T-helper 2 cell treated with Interferon-gamma antibody and Interleukin-4, amounts not matched to agents 5 μg/mL and 100 μg/mL, for 36 hours (primary cell): ENCODE measurements around the gene CDH23.

Experiments used
- DNase-seq: peaks from one replicate; pipeline ENCODE4 v3.0.0; 2021; ENCODE audit warnings: low spot score
- H3K27ac Mint-ChIP-seq: one replicate; pipeline ENCODE4 v1.8.0; 2021; ENCODE audit warnings: mild to moderate bottlenecking, mixed read lengths
- H3K27me3 Mint-ChIP-seq: one replicate; pipeline ENCODE4 v1.8.0; 2021; ENCODE audit warnings: low read depth, mixed read lengths
- H3K36me3 Mint-ChIP-seq: one replicate; pipeline ENCODE4 v1.8.0; 2021; ENCODE audit warnings: low read depth, mixed read lengths
- H3K4me1 Mint-ChIP-seq: one replicate; pipeline ENCODE4 v1.8.0; 2021; ENCODE audit warnings: low read depth, mixed read lengths
- H3K4me3 Mint-ChIP-seq: one replicate; pipeline ENCODE4 v1.8.0; 2022; ENCODE audit warnings: mild to moderate bottlenecking, moderate library complexity, mixed read lengths
- H3K9me3 Mint-ChIP-seq: one replicate; pipeline ENCODE4 v1.8.0; 2021; ENCODE audit warnings: mixed read lengths

CDH23 gene

GRCh38 chr10:71675295-71675970, 278.7 kb downstream of the CDH23 start:
- no peaks in the 10 kb centered on the region for H3K4me1 Mint-ChIP-seq
- no peaks in the 10 kb centered on the region for H3K9me3 Mint-ChIP-seq
- no peak overlapping the region for H3K4me3 Mint-ChIP-seq
- no peak for DNase-seq
- no peak overlapping the region for H3K27ac Mint-ChIP-seq
- H3K27me3 Mint-ChIP-seq: peaks cover 2% of the 10 kb centered on the region
- H3K36me3 Mint-ChIP-seq: no peaks in the 10 kb centered on the region

GRCh38 chr10:71677261-71677660, 280.5 kb downstream of the CDH23 start:
- no peak for DNase-seq
- no peak overlapping the region for H3K27ac Mint-ChIP-seq
- no peaks in the 10 kb centered on the region for H3K4me1 Mint-ChIP-seq
- H3K4me3 Mint-ChIP-seq: no peak overlapping the region
- no peaks in the 10 kb centered on the region for H3K27me3 Mint-ChIP-seq
- no peaks in the 10 kb centered on the region for H3K36me3 Mint-ChIP-seq
- no peaks in the 10 kb centered on the region for H3K9me3 Mint-ChIP-seq

GRCh38 chr10:71678057-71678805, 281.5 kb downstream of the CDH23 start:
- H3K27ac Mint-ChIP-seq: no peak overlapping the region
- H3K36me3 Mint-ChIP-seq: no peaks in the 10 kb centered on the region
- H3K27me3 Mint-ChIP-seq: peaks cover 2% of the 10 kb centered on the region
- H3K9me3 Mint-ChIP-seq: no peaks in the 10 kb centered on the region
- DNase-seq: no peak
- H3K4me3 Mint-ChIP-seq: no peak overlapping the region
- no peaks in the 10 kb centered on the region for H3K4me1 Mint-ChIP-seq

GRCh38 chr10:71679425-71679824, 282.7 kb downstream of the CDH23 start:
- no peaks in the 10 kb centered on the region for H3K9me3 Mint-ChIP-seq
- no peaks in the 10 kb centered on the region for H3K36me3 Mint-ChIP-seq
- no peak overlapping the region for H3K4me3 Mint-ChIP-seq
- H3K27me3 Mint-ChIP-seq: peaks cover 2% of the 10 kb centered on the region
- H3K4me1 Mint-ChIP-seq: no peaks in the 10 kb centered on the region
- no peak overlapping the region for H3K27ac Mint-ChIP-seq
- DNase-seq: no peak

- no peak overlapping the region for H3K27ac Mint-ChIP-seq
- H3K36me3 Mint-ChIP-seq: no peaks in the 10 kb centered on the region
- no peak for DNase-seq
- H3K9me3 Mint-ChIP-seq: no peaks in the 10 kb centered on the region
- peaks cover 2% of the 10 kb centered on the region for H3K27me3 Mint-ChIP-seq
- H3K4me3 Mint-ChIP-seq: no peak overlapping the region
- H3K4me1 Mint-ChIP-seq: no peaks in the 10 kb centered on the region
Observed at GRCh38 chr10:71681977-71682376, 285.3 kb downstream of the CDH23 start.

GRCh38 chr10:71683301-71683700, 286.6 kb downstream of the CDH23 start:
- Mint-ChIP-seq H3K4me1 (no peaks in the 10 kb centered on the region), H3K9me3 (peaks cover 4% of the 10 kb centered on the region), H3K27me3 (peaks cover 5% of the 10 kb centered on the region), H3K4me3 (no peak overlapping the region), H3K36me3 (peaks cover 3% of the 10 kb centered on the region), H3K27ac (no peak overlapping the region)
- no peak for DNase-seq

- peaks cover 5% of the 10 kb centered on the region for H3K27me3 Mint-ChIP-seq
- peaks cover 3% of the 10 kb centered on the region for H3K36me3 Mint-ChIP-seq
- H3K4me3 Mint-ChIP-seq: no peak overlapping the region
- H3K4me1 Mint-ChIP-seq: no peaks in the 10 kb centered on the region
- DNase-seq: no peak
- H3K9me3 Mint-ChIP-seq: peaks cover 5% of the 10 kb centered on the region
- no peak overlapping the region for H3K27ac Mint-ChIP-seq
Observed at GRCh38 chr10:71684356-71685173, 287.8 kb downstream of the CDH23 start.

- no peak overlapping the region for H3K27ac Mint-ChIP-seq
- no peaks in the 10 kb centered on the region for H3K4me1 Mint-ChIP-seq
- no peak overlapping the region for H3K4me3 Mint-ChIP-seq
- peaks cover 3% of the 10 kb centered on the region for H3K36me3 Mint-ChIP-seq
- peaks cover 5% of the 10 kb centered on the region for H3K27me3 Mint-ChIP-seq
- no peak for DNase-seq
- peaks cover 5% of the 10 kb centered on the region for H3K9me3 Mint-ChIP-seq
Observed at GRCh38 chr10:71685554-71686232, 289.0 kb downstream of the CDH23 start.

- Mint-ChIP-seq H3K27me3 (peaks cover 5% of the 10 kb centered on the region), H3K36me3 (peaks cover 3% of the 10 kb centered on the region), H3K27ac (no peak overlapping the region), H3K4me3 (no peak overlapping the region), H3K9me3 (peaks cover 5% of the 10 kb centered on the region), H3K4me1 (no peaks in the 10 kb centered on the region)
- DNase-seq: no peak
Observed at GRCh38 chr10:71687077-71687476, 290.4 kb downstream of the CDH23 start.

GRCh38 chr10:71687480-71687879, 290.8 kb downstream of the CDH23 start:
- peaks cover 3% of the 10 kb centered on the region for H3K36me3 Mint-ChIP-seq

GRCh38 chr10:71688256-71688655, 291.5 kb downstream of the CDH23 start:
- Mint-ChIP-seq H3K4me3 (no peak overlapping the region), H3K9me3 (peaks cover 5% of the 10 kb centered on the region), H3K36me3 (peaks cover 3% of the 10 kb centered on the region), H3K27me3 (peaks cover 3% of the 10 kb centered on the region), H3K27ac (peak overlapping the region; percentile 78), H3K4me1 (no peaks in the 10 kb centered on the region)
- no peak for DNase-seq

More at GRCh38 chr10:71687480-71687879, 290.8 kb downstream of the CDH23 start:
- Mint-ChIP-seq H3K9me3 (peaks cover 5% of the 10 kb centered on the region), H3K27ac (no peak overlapping the region), H3K27me3 (peaks cover 5% of the 10 kb centered on the region), H3K4me3 (no peak overlapping the region), H3K4me1 (no peaks in the 10 kb centered on the region)
- DNase-seq: no peak

- no peak overlapping the region for H3K4me3 Mint-ChIP-seq
- H3K4me1 Mint-ChIP-seq: peaks cover 9% of the 10 kb centered on the region
- H3K36me3 Mint-ChIP-seq: peaks cover 3% of the 10 kb centered on the region
- H3K9me3 Mint-ChIP-seq: peaks cover 5% of the 10 kb centered on the region
- no peak overlapping the region for H3K27ac Mint-ChIP-seq
- peaks cover 3% of the 10 kb centered on the region for H3K27me3 Mint-ChIP-seq
- DNase-seq: no peak
Observed at GRCh38 chr10:71690094-71690720, 293.5 kb downstream of the CDH23 start.

GRCh38 chr10:71691405-71691804, 294.7 kb downstream of the CDH23 start:
- no peak overlapping the region for H3K27ac Mint-ChIP-seq
- DNase-seq: no peak
- no peak overlapping the region for H3K4me3 Mint-ChIP-seq
- H3K36me3 Mint-ChIP-seq: peaks cover 3% of the 10 kb centered on the region
- H3K4me1 Mint-ChIP-seq: peaks cover 13% of the 10 kb centered on the region
- H3K27me3 Mint-ChIP-seq: peaks cover 3% of the 10 kb centered on the region
- H3K9me3 Mint-ChIP-seq: peaks cover 5% of the 10 kb centered on the region
